HS-27A (cell line): ENCODE results near the gene IFNA1.
"Not testable (repeated sequence)": the region's sequence is repeated elsewhere in the genome, so short reads cannot be mapped to it uniquely, and the experiment has no call there.

Source experiments
- DNase-seq: peaks from one replicate; pipeline ENCODE4 v3.0.0-alpha.2; 2012; ENCODE audit warnings: low read depth, missing footprints

IFNA1 gene

DNA sequence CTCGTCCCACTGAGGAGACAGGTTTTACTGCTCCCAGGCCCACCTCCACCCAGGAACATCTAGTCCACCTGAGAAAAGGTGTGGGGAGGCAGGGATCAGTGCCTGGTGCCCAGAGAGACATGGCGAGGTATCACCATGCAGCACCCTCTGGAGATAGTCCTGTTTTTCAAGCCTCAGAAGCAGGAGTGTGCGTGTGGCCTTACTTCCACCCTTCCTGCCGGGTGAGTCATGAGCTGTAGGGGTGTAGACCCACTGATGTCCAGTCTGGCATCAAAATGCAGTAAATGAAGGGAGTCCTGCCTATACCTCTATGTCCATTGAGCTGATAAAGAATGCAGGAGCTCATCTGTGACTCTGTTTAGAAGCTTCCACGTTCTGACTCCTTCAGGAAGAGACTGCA lies 9.1 kb downstream of the IFNA1 start:
- not testable (repeated sequence) for DNase-seq

DNA sequence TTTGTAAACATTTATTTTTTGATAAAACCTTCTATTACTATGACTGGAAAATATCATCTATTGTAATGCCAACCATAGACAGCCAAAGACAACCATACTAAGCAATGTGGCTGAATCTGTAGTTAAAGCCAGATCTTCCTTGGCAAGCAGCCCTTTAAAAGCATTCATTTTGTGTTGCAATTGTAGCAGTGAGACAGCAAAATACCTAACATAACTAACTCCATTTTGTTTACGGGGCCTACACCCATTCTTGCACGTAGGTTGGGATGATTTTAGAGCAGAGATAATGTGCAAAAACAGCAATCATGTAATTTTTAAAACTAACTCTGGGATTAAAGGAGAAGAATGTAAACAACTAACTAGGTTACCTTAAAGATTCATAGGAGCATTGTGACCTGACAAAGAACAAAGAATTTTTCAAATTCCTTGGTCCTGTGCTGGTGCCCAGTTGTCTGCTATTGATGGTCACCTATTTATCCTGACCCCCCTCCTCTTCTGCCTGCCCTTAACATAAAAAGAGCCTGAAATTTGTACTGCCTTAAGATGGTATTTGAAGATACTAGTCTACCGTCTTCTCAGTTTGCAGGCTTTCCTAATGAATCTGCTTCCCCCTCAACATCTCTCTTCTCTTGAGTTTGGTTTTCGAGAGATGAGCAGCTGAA lies 10.6 kb downstream of the IFNA1 start:
- no peak for DNase-seq

DNA sequence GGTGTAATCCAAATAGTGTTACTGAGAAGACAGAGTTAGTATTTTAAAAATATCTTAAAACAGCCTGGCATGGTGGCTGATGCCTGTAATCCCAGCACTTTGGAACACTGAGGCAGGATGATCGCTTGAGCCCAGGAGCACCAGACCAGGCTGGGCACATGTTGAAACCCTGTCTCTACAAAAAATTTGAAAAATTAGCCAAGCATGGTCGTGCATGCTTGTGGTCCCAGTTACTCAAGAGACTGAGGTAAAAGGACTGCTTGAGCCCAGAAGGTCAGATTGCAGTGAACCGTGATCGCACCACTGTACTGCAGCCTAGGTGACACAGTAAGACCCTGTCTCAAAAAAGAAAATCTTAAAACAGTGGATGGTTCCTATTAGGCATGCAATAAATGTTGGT lies 12.4 kb downstream of the IFNA1 start:
- no peak for DNase-seq

DNA sequence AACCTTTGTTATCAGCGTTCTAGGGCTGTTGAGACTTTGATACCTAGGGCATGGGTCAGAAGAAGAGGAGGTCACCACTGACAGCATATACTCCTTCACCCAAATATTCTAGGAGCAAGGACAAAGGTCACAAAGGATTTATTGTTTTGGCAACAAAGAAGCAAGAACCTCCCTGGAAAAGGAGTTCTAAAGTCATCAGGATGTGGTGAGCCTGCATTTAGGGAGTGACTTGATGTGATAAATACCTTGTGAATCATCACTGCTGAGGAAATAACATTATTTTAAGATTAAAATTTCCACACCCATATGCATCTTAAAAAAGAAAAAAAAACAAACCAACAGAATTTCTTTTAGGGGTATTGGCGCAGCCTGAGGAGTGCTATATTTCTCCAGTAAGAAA lies 13.9 kb downstream of the IFNA1 start:
- no peak for DNase-seq

DNA sequence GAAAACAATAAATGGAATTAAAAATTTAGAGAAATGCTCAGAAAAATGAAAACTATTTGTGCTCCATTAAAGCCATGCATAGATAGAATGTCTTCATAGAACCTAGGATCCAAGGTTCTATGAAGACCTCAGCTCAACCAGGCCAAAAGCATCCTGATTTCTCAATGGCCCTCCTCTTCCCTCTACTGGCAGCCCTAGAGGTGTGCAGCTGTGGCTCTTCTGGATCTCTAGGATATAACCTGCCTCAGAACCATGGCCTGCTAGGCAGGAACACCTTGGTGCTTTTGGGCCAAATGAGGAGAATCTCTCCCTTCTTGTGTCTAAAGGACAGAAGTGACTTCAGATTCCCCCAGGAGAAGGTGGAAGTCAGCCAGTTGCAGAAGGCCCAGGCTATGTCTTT lies 15.1 kb downstream of the IFNA1 start:
- no peak for DNase-seq

DNA sequence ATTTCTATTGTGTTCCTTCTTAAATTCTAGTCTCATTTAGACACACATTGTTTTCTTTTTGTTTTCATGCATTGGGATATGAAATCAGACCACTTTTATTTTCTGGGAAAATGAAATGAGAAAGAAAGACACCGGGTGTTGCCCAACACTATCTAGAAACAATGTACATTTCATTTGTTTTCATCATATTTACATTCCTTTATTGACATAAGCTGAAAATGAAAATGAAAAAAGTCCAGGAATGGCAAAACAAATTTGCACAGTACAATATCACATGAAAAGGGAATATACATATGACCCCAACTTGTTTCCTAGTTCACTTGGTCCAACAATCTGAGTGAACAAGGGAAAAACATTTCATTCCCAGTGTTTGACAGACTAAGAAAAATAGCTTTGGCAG lies 21.1 kb downstream of the IFNA1 start:
- no peak for DNase-seq

DNA sequence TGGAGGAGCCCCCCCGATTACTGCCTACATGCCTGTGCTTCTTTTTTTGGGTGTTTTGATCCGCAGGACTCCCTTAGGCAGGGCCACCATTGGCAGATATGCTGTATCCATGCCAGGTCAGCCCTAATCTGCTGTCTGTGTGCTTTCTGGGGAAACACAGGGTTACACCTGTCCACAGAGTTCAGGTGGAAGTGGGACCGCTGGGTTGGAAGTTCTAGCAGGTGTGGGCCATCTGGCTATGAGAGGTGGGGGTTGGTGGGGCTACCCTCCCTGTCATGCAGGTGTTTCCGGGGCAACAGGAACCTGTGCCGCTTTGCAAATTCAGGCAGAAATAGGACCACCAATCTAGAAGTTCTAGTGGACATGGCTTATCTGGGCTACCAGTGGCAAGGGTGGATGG lies 24.9 kb downstream of the IFNA1 start:
- no peak for DNase-seq

DNA sequence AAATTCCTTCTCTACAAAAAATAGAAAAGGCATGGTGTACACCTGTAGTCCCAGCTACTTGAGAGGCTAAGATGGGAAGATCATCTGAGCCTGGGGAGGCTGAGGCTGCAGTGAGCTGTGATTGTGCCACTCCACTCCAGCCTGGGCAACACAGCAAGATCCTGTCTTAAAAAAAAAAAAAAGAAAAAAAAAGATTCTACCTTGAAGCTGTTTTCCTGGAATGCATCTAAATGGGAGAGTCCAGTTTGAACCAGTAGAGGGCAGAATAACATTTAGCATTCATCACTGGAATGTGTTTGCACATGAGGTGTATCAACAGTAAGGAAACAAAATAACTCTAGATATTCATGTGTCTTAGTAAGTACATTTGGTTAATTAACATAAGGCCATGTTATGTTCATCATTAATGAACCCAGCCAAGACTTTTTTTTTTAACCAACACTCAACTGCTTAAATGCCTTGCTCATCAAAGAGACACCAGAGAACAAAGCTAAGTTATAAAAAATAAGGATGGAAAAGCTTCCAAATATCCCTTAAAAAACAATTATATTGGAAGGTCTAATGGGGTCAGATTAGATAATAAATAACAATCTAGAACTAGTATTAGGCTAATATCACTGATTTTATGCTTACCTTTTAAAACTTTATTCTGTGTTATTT lies 25.8 kb downstream of the IFNA1 start:
- peak; percentile 29 for DNase-seq

DNA sequence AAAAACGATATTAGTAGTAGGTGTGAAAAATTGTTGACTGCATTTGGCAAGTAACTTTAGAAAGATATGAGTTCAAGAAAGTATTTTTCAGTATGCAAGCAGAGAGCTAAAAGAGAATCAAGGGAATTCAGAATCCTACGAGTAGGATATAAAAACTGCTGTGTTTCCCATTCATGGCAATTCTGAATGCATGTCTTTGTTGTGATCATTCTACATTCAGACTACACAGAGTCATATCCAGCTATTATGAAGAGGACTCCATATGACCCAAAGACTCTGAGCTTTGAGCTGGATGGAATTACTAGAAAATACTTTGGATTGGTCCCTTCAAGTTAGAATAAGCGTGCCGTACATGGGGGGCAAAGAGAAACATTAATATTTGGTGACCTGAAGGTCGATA lies 29.9 kb downstream of the IFNA1 start:
- DNase-seq: no peak

DNA sequence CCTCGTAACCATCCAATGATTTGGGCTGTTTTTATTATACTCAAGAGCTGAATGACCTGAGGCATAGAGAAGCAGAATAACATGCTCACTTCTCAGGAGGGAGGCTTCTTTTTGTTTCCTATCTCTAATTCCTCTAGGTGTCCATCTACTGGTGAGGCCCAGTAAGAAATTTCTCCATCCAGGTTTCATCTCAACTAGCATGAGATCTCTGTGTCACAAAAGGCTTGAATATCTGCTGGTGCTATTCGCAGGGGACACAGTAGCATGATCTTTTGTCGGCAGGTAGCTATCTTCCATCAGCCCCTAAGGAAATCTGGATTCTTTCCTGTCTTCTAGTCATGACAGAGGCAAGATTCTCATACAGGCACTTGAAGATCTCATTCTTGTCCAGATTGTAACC lies 33.0 kb downstream of the IFNA1 start:
- DNase-seq: no peak

DNA sequence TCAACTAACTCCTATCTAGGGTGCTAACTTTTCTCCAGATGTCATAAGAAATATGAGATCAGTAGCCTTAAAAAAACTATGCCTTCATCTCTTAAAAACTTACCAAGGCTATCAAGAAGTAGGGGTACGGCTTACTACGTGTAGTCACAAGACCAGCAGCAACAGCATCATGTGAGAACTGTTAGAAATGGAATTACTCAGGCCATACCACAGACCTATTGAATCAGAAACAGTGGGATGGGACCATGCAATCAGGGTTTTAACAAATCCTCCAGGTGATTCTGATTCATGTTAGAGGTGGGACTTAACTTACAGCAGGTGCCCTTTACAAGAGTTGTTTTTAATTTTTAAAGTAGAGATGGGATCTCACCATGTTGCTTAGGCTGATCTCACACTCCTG lies 37.2 kb downstream of the IFNA1 start:
- DNase-seq: no peak

DNA sequence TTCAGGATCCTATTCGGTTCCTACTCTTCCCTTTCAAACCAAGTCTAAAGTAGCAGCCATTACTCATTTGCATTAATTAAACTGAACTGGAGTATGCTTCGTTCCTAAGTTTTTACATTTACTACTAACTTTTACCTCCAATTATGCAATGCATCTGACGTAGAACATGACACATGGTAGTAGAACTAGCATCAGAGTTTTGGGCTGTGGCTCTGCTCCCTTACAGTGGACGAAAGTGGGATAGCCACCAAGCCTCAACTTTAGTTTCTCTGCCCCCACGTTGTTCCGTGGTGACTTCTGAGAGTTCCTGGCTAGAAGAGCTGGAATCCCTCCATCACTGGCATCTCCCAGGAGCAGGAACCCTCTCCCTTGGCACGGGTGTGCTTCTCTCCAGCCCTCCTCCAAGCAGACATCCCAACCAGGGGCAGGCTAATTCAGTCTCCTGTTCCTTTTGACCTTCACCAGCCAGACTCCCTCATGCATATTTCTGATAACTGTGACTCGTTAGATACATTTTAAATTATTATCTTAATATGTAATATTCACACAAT lies 39.0 kb downstream of the IFNA1 start:
- DNase-seq: no peak

DNA sequence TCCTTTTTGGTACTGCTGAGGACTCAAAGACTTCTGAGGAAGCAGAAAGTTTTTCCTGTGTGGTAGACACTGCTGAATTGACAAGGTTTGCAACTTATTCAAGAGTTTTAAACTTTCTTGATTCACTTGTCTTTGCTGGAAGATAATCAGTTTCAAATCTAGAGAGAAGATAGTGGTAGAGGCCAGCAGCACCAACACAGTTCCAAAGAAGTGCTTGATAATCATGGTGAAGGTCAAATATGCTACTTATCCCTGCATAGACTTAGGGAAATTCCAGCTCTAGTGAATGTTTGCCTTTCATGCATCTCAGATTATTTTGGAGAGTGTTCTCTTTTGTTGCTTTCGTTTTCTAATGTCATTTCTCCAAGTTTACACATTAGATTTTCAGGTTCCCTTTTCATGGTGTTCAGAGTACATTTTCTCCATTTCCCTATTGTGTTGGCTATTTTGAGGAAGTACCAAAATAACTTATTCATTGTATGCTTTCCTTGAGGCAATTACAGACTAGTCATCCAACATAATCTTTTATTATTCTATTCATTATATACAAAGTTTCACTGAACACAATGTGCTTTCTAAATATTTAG lies 41.3 kb downstream of the IFNA1 start:
- no peak for DNase-seq

DNA sequence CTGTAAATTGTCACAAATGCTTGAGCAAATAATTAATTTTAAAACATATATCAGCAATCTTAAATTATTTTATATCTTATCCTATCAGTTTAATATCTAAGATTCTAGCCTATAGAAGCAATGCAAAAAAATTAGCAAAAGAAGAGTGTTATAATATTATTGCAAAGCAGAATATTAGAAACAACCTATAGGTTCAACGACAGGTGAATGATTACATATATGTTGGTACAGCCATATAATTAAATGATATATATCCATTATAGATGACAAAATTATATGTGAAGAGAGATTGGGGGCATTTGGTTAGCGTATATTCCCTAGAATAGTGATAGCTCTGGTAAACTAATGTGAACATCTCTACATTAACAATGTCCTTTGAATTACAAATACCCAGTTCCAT lies 42.0 kb downstream of the IFNA1 start, which contains the start of gene IFNE:
IFNE (minus strand) TSS at position 101 of the 400 bp plus-strand sequence. CDS start 619 bp downstream, outside the sequence.
- no peak for DNase-seq
